Esophagus muscularis mucosa (tissue), 4 donors: ENCODE data around the gene DUSP16. TPM values are rescaled to one million over a fixed set of nuclear protein-coding genes. Genes with fewer than 3 reads are reported as not detected.

Experiments
- DNase-seq: peaks from one replicate; pipeline ENCODE4 v3.0.0-alpha.2; 2017; ENCODE audit errors: extremely low spot score
- H3K27ac ChIP-seq, 4 donors: fragments of 200-600 bp; sonication (generic); replicated peaks in 1 of 4; 1 replicate in 3 of 4; 2 replicates in 1 of 4; pipeline ENCODE4 v1.5.1; 2016 to 2019; ENCODE audit warnings: mild to moderate bottlenecking in 1 of 4
- H3K27me3 ChIP-seq, 4 donors: fragments of 200-600 bp; sonication (generic); one replicate each; pipeline versions ENCODE4 v1.5.1 to v1.6.0; 2016 to 2019
- H3K36me3 ChIP-seq, 4 donors: fragments of 200-600 bp; sonication (generic); one replicate each; pipeline ENCODE4 v1.5.1; 2016 to 2019
- H3K4me1 ChIP-seq, 4 donors: fragments of 200-600 bp; sonication (generic); one replicate each; pipeline ENCODE4 v1.5.1; 2016 to 2019
- H3K4me3 ChIP-seq, 4 donors: fragments of 200-600 bp; sonication (generic); 1 replicate in 2 of 4; 2 replicates in 2 of 4; pipeline ENCODE4 v1.5.1; 2016 to 2019; ENCODE audit warnings: mild to moderate bottlenecking in 4 of 4, moderate library complexity in 1 of 4
- H3K9me3 ChIP-seq, 4 donors: fragments of 200-600 bp; sonication (generic); 1 replicate in 3 of 4; 2 replicates in 1 of 4; pipeline ENCODE4 v1.5.1; 2016 to 2019
- EP300 ChIP-seq: sonication (generic); formaldehyde crosslinking; IDR thresholded peaks from one replicate; pipeline ENCODE4 v1.6.1; 2017; ENCODE audit warnings: antibody characterized with exemption
- POLR2A ChIP-seq: fragments of 450-650 bp; IDR thresholded peaks from one replicate; pipeline ENCODE4 v1.6.1; 2017; ENCODE audit warnings: antibody characterized with exemption, moderate library complexity, mild to moderate bottlenecking, low read depth
- POLR2AphosphoS5 ChIP-seq, 2 donors: sonication (generic); formaldehyde crosslinking; IDR thresholded peaks; one replicate each; pipeline ENCODE4 v1.6.1; 2017; ENCODE audit warnings: antibody characterized with exemption in 2 of 2
- WGBS: methylation state at CpG from one replicate; pipeline ENCODE4 v1.1.5; 2018; 5-methylcytosine and 5-hydroxymethylcytosine counted together
- intact Hi-C: fragments of 100-400 bp; cut with DNase I; formaldehyde crosslinking; loops from one replicate; pipeline ENCODE4 v1.15.1; 2023
- total RNA-seq, 4 donors: library from RNA; depleted of rRNA; stranded (reverse); fragments of >200 nt; gene quantifications; one replicate each; pipeline versions ENCODE4 v1.1.0 to v1.2.1, GENCODE V29; 2016
- TF ChIP-seq, protein P1 (sequence below), 3 experiments: fragments of 200-600 bp in 2 of 3; fragments of 450-650 bp in 1 of 3; sonication (generic) in 2 of 3; IDR thresholded peaks; one replicate each; pipeline ENCODE4 v1.5.1; 2017 to 2019; ENCODE audit warnings: antibody characterized with exemption in 3 of 3, mild to moderate bottlenecking in 2 of 3, moderate library complexity in 1 of 3

Gene DUSP16
- total RNA-seq, 4 donors from 2014 or later, result 10.0 to 17.0 (median 13.9) TPM

DNA sequence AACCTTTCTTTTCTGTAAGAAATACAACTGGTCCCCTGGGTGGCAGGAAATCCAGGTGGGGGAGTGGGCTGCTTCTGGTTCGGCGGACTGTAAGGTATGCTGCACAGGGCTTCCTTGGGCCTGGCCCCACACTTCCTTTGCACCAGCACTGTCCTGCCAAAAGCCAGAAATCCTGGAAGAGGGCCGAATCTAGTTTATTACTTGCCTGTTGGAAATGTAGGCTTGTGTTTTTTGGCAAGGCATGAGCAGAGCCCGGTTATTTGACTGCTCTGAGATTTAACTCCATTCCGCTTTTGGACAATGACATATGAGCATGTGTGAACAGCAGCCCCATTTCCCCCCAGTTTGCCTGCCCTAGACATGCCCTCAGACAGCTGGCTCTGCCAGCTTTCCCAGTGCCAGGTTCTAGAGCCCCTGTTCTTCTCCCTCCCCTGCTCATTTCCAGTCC, 119.2 kb downstream of the DUSP16 start:
- 16% methylated on average over 4 of the region's 5 CpGs for WGBS
- no peaks in the 10 kb centered on the region for H3K9me3 ChIP-seq
- intact Hi-C loops, result no loop called here
- no peak for DNase-seq
- peak overlapping the region; percentile 64 to 75 (median 70) for H3K27ac ChIP-seq
- peaks cover 24 to 29% (median 28%) of the 10 kb centered on the region in 4 donors for H3K4me1 ChIP-seq
- no peaks in the 10 kb centered on the region for H3K27me3 ChIP-seq
- TF ChIP-seq POLR2A (no peak), POLR2AphosphoS5 (IDR thresholded peaks at IDR 0.05) (peak; percentile 13 to 14)
- no peak overlapping the region for H3K4me3 ChIP-seq
- H3K36me3 ChIP-seq, result no peaks in the 10 kb centered on the region

DNA sequence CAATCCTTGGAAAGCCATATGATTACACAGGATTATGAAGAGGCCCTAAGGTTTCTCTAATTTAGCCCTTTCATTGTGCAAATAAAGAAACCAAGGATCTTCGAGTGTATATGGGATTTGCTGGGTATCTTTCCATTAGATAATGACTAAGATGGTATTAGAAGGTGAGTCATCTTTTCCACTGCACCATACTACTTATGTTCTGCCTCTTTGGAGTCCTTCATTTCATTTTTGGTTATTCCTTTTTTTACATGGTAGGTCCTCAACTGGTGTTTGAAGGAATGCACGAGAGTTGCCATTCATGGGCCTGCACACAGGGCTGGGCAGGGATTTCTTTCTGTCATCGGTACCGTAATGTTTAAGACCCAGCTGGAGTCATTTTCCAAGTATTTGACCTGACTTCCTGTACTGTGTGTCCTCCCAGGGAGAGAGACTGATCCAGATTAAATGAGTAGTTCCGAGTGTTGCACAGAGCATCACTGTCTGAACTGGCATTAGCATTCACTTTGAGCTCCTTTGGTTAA, 120.1 kb downstream of the DUSP16 start:
- Histone ChIP-seq H3K27me3 (no peaks in the 10 kb centered on the region), H3K4me1 (peaks cover 24 to 29% (median 28%) of the 10 kb centered on the region in 4 donors), H3K9me3 (no peaks in the 10 kb centered on the region), H3K36me3 (no peaks in the 10 kb centered on the region), H3K27ac (peak overlapping the region; percentile 64 to 75 (median 70)), H3K4me3 (no peak overlapping the region)
- intact Hi-C loops, result no loop called here
- TF ChIP-seq POLR2A, result no peak
- TF ChIP-seq POLR2AphosphoS5 (IDR thresholded peaks at IDR 0.05), result peak in 1 of 2 donors; percentile 26
- 51% methylated on average over 5 of the region's 5 CpGs for WGBS
- DNase-seq, result no peak

DNA sequence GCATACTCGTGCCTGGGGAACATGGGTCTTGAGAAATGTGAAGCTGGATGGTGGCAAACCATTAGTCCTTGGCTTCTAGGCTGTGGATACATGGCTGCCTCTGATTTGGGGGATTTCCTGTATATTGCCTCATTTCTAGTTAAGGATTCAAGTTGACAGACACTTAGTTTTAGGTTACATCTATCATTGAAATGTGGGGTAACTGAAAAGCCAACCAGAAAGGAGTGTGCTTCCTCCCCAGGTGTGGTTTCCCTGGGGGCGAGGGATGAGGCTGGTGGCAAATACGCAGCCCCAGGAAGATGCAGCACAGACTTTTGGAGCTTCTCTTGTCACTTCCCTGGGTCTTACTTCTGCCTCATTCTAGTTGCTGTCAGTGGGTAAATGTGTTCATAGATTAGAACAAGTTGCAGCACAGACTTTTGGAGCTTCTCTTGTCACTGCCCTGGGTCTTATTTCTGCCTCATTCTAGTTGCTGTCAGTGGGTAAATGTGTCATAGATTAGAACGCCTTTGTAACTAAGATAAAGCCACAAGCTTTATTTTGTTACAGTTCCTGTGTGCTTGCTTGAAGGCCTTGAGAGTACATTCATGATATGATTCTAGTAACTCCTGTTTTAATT, 120.7 kb downstream of the DUSP16 start:
- intact Hi-C loops, result no loop called here
- 77% methylated on average over 4 of the region's 4 CpGs for WGBS
- no peaks in the 10 kb centered on the region for H3K9me3 ChIP-seq
- H3K4me3 ChIP-seq, result no peak overlapping the region
- peaks cover 20 to 29% (median 28%) of the 10 kb centered on the region in 4 donors for H3K4me1 ChIP-seq
- no peaks in the 10 kb centered on the region for H3K27me3 ChIP-seq
- H3K36me3 ChIP-seq, result no peaks in the 10 kb centered on the region
- TF ChIP-seq POLR2AphosphoS5 (IDR thresholded peaks at IDR 0.05), result no peak
- TF ChIP-seq, protein P1, sequence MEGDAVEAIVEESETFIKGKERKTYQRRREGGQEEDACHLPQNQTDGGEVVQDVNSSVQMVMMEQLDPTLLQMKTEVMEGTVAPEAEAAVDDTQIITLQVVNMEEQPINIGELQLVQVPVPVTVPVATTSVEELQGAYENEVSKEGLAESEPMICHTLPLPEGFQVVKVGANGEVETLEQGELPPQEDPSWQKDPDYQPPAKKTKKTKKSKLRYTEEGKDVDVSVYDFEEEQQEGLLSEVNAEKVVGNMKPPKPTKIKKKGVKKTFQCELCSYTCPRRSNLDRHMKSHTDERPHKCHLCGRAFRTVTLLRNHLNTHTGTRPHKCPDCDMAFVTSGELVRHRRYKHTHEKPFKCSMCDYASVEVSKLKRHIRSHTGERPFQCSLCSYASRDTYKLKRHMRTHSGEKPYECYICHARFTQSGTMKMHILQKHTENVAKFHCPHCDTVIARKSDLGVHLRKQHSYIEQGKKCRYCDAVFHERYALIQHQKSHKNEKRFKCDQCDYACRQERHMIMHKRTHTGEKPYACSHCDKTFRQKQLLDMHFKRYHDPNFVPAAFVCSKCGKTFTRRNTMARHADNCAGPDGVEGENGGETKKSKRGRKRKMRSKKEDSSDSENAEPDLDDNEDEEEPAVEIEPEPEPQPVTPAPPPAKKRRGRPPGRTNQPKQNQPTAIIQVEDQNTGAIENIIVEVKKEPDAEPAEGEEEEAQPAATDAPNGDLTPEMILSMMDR (IDR thresholded peaks at IDR 0.05), result no peak
- peak overlapping the region; percentile 64 to 75 (median 70) for H3K27ac ChIP-seq
- no peak for DNase-seq

DNA sequence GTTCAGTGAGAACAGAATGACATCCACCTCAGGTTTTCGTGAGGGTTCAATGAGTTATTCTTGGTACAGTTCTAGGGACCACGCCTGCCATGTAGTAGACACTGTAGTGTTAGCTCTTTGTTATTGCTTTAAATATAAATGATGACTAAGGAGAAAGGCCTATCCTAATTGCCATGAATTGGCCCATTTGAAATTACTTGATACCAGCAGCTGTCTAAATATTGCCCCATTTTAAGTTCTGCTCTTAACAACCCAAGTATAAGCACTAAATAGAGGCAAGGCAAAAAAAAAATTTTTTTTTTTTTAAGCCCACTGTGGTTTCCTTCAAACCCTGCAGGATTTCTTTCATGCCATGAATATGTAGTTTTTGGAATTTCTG, 121.2 kb downstream of the DUSP16 start:
- Histone ChIP-seq H3K4me1 (peaks cover 19 to 29% (median 28%) of the 10 kb centered on the region in 4 donors), H3K27ac (peak overlapping the region in 2 of 4 donors; percentile 64 to 75)

DNA sequence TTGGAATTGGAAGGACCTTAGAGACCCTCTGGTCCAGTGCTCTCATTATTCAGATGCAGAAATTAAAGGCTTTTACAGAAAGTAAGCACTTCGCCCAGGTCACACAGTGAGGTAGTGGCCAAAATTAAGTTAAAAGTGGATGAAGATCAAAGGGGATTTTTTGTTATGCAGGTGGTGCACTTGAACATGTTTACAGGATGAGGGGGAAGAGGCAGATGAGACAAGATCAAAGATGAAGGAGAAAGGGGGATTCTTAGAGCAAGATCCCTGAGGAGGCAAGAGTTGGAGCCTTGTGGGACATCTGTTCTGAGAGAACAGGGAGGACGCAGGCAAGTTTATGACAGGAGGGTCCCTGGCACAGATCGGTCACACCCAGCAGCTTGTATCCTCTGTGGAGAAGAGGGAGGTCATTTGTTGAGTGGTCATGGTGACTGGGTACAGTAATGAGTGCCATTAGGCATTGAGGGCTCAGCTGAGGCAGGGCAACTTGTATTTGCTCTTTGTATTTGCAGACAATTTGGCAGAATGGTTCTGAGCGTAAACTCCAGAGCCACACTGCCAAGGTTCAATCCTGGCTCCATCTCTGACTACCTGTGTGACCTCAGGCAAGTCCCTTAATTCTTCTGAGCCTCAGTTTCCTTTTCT, 121.8 kb downstream of the DUSP16 start:
- 96% methylated on average over 4 of the region's 4 CpGs for whole genome bisulfite sequencing
- no peaks in the 10 kb centered on the region for H3K27me3 ChIP-seq
- intact Hi-C loops, result no loop called here
- peaks cover 0 to 7% (median 2%) of the 10 kb centered on the region in 4 donors for H3K36me3 ChIP-seq
- DNase-seq, result no peak
- H3K4me1 ChIP-seq, result peaks cover 19 to 29% (median 28%) of the 10 kb centered on the region in 4 donors
- no peaks in the 10 kb centered on the region for H3K9me3 ChIP-seq
- H3K27ac ChIP-seq, result peak overlapping the region in 1 of 4 donors; percentile 64
- TF ChIP-seq, protein P1 (IDR thresholded peaks at IDR 0.05), result no peak
- TF ChIP-seq POLR2AphosphoS5 (IDR thresholded peaks at IDR 0.05), result no peak
- no peak overlapping the region for H3K4me3 ChIP-seq

More for the DNA sequence above, 121.2 kb downstream of the DUSP16 start:
- no peak for TF ChIP-seq EP300
- TF ChIP-seq, protein P1 (IDR thresholded peaks at IDR 0.05), result no peak
- TF ChIP-seq POLR2A, result no peak
- TF ChIP-seq POLR2AphosphoS5 (IDR thresholded peaks at IDR 0.05), result no peak
- DNase-seq, result no peak
- WGBS, result 89% methylated on average over 2 of the region's 2 CpGs
- H3K9me3 ChIP-seq, result no peaks in the 10 kb centered on the region
- H3K27me3 ChIP-seq, result no peaks in the 10 kb centered on the region
- intact Hi-C loops, result no loop called here
- H3K4me3 ChIP-seq, result no peak overlapping the region
- peaks cover 0 to 2% (median 0%) of the 10 kb centered on the region in 4 donors for H3K36me3 ChIP-seq
